ENCODE results near the gene AADACL3.
"Not testable (repeated sequence)": the region's sequence is repeated elsewhere in the genome, so short reads cannot be mapped to it uniquely, and the experiment has no call there.

The AADACL3 gene

DNA sequence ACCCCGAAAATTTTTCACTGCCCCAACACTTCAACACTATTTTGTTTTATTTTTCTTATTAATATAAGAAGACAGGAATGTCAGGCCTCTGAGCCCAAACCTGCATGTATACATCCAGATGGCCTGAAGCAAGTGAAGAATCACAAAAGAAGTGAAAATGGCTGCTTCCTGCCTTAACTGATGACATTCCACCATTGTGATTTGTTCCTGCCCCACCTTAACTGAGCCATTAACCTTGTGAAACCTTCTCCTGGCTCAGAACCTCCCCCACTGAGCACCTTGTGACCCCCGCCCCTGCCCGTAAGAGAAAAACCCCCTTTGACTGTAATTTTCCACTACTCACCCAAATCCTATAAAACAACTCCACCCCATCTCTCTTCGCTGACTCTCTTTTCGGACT is 2.3 kb upstream of the AADACL3 start:
- in situ Hi-C loops (cut with HindIII; ENCODE audit: low sequenced_read_pairs), result not testable (repeated sequence)

GRCh38 chr1:12714710-12715475 is 1.0 kb upstream of the AADACL3 start:
- in situ Hi-C loops (cut with HindIII; ENCODE audit: low sequenced_read_pairs), result no loop called here

DNA sequence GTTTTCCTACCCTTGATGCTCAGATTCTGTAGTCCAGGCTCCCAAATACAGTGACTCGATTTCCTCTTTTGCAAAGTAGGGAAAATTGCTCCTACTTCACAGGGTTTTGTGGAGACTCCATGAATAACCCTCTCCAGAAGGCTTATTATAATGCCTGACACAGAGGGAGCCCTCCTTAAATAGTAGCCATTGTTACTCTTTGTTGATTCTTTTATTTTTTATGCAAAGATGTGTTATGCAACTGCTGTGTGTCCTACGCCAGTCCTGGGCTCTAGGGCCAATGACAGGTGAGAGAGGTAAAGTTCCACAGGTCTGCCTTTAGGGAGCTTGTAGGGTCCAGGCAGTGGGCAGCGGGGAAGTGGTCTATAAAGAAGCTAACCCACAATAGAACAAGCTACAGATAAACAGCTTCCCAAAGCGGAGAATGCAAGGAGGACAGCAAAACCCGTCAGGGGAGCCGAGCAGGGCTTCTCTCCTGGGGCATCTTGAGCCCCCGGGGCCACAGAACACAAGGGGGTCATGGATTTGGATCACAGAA is 1.5 kb downstream of the AADACL3 start:
- in situ Hi-C loops (cut with HindIII; ENCODE audit: low sequenced_read_pairs), result no loop called here

GRCh38 chr1:12722626-12723025 is 6.7 kb downstream of the AADACL3 start:
- in situ Hi-C loops (cut with HindIII; ENCODE audit: low sequenced_read_pairs), result no loop called here

DNA sequence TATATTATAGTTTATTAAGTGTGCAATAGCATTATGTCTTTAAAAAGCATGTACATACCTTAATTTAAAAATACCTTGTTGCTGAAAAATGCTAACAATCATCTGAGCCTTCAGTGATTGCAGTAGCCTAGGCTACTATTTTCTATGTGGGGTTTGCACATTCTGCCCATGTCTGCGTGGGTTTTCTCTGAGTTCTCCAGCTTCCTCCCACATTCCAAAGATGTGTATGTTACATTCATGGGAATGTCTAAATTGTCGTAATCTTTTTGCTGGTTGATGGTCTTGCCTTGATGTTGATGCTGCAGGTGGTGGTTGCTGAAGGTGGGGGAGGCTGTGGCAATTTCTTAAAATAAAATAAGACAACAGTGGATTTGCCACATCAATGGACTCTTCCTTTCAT is 12.5 kb downstream of the AADACL3 start:
- in situ Hi-C loops (cut with HindIII; ENCODE audit: low sequenced_read_pairs), result no loop called here

GRCh38 chr1:12730156-12730555 is 14.2 kb downstream of the AADACL3 start:
- in situ Hi-C loops (cut with HindIII; ENCODE audit: low sequenced_read_pairs), result no loop called here

DNA sequence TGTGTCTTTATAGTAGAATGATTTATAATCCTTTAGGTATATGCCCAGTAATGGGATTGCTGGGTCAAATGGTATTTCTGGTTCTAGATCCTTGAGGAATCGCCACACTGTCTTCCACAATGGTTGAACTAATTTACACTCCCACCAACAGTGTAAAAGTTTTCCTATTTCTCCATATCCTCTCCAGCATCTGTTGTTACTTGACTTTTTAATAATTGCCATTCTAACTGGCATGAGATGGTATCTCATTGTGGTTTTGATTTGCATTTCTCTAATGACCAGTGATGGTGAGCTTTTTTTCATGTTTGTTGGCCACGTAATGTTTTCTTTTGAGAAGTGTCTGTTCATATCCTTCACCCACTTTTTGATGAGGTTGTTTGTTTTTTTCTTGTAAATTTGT is 15.2 kb downstream of the AADACL3 start:
- in situ Hi-C loops (cut with HindIII; ENCODE audit: low sequenced_read_pairs), result not testable (repeated sequence)

DNA sequence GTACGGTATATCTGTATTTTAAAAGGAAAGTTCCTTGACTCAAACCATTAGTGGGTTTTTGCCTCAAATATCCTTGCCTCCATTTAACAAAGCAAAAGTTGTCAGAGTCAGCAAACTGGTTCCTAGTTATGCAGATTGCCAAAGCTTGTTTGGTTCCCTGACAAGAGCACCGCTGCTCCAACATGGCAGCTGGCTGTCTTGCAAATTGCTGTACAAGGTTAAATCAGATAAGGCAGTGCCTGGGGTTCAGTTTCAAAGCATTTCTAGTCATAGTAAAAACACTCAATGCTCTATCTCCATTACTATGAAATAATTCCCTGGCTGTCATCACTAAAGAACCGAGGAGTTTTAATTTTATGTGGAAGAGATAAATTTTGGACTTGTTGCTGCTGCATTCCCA is 18.7 kb downstream of the AADACL3 start:
- in situ Hi-C loops (cut with HindIII; ENCODE audit: low sequenced_read_pairs), result no loop called here

DNA sequence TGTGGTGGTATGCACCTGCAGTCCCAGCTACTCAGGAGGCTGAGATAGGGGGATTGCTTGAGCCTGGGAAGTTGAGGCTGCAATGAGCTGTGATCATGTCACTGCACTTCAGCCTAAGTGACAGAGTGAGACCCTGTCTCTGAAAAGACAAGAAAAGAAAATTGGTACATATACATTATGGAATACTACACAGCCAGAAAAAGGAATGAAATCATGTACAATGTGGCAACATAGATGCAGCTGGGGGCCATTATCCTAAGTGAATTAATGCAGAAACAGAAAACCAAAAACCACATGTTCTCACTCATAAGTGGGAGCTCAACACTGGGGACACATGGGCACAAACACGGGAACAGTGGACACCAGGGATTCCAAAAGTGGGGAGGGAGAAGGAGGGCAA is 23.0 kb downstream of the AADACL3 start:
- in situ Hi-C loops (cut with HindIII; ENCODE audit: low sequenced_read_pairs), result no loop called here

GRCh38 chr1:12739613-12740012 is 23.7 kb downstream of the AADACL3 start:
- in situ Hi-C loops (cut with HindIII; ENCODE audit: low sequenced_read_pairs), result no loop called here

GRCh38 chr1:12741946-12742345 is 26.0 kb downstream of the AADACL3 start:
- in situ Hi-C loops (cut with HindIII; ENCODE audit: low sequenced_read_pairs), result no loop called here

- in situ Hi-C loops (cut with HindIII; ENCODE audit: low sequenced_read_pairs), result no loop called here
Observed at GRCh38 chr1:12745126-12745991, 29.4 kb downstream of the AADACL3 start.

GRCh38 chr1:12745992-12746323 is 30.0 kb downstream of the AADACL3 start, which contains the start of gene CFAP107:
Gene CFAP107 (plus strand): TSS chr1:12746200. CDS start chr1:12746431, 231 bp downstream.
- in situ Hi-C loops (cut with HindIII; ENCODE audit: low sequenced_read_pairs), result no loop called here

DNA sequence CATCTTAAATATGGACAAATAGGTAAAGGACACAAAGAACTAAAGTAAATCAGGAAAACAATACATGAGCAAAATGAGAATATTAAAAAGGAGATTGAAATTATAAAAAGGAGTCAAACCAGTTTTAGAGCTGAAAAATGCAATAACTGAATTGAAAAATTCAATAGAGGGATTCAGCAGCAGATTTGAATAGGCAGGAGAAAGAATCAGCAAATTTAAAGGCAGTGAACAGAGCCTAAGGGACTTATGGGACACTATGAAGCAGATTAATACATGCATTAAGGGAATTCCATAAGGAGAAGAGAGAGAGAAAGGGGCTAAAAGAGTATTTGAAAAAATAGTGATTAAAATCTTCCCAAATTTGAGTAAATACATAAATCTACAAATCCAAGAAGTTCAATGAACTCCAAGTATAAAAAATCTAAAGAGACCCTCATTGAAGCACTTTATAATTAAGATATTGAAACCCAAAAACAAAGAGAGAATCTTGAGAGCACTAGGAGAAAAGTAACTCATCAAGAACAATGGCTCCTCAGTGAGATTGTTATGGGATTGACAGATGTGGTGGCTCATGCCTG is 33.0 kb downstream of the AADACL3 start:
- in situ Hi-C loops (cut with HindIII; ENCODE audit: low sequenced_read_pairs), result no loop called here

DNA sequence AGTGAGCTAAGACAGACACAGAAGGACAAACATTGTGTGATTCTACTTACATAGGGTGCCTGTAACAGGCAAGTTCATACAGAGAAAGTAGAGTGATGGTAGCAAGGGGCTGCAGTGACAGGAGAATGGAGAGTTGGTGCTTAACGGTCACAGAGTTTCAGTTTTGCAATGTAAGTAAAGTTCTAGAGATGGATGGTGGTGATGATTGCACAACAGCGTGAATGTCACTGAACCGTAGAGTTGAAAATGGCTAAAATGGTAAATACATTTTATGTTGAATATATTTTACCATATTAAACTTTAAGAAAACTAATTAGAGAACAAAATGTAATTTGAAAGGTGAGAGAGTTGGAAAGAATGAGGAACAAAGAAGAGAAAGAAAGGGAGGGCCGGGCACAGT is 38.8 kb downstream of the AADACL3 start:
- in situ Hi-C loops (cut with HindIII; ENCODE audit: low sequenced_read_pairs), result no loop called here

- in situ Hi-C loops (cut with HindIII; ENCODE audit: low sequenced_read_pairs), result no loop called here
Observed at GRCh38 chr1:12756273-12756672, 40.4 kb downstream of the AADACL3 start.

DNA sequence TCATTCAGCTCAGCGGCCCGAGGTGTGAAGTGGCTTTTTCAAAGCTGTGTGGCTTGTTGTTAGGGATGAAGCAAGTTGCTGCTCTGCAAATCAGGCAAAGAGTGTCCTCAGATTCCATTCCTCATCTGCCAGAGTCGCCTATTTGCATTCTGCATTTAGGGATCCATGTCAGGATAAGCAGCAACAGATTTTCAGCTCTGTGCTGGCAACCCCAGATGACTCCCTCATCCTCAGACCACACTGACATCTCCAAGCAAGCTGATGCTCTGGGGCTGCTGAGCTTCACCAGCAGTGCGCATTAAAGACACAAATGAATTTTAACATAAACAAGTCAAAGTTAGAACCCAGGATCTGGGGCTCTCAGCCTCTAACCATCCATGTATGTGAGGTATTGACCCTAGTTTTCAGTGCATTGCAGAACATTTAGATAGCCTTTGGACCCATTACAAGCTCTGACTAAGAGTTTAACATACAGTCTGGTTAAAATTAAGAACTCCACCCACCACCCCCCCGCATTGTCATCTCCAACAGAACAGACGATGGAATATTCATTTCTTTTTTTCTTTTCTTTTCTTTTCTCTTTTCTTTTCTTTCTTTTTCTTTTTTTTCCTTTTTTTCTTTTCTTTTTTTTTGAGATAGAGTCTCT is 41.0 kb downstream of the AADACL3 start:
- in situ Hi-C loops (cut with HindIII; ENCODE audit: low sequenced_read_pairs), result no loop called here

DNA sequence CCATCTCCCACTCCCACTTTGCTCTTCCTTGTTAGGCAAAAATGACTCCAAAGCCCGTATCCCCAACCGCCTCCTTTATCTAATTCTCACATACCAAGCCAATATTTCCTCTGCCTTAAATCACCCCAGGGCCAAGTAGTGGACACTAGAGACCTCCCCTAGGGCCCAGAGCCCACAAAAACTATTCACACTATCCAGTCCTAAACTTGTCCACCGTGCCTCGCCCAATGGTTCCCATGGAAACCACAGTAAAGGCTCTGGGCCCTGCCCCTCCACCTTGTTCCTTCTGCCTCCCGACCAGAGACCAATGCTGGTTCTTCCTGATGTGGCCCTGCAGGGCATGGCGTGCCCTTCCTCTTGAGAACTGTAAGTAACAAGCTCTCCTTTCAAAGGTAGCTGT is 41.9 kb downstream of the AADACL3 start:
- in situ Hi-C loops (cut with HindIII; ENCODE audit: low sequenced_read_pairs), result no loop called here

GRCh38 chr1:12760256-12760795 is 44.4 kb downstream of the AADACL3 start:
- in situ Hi-C loops (cut with HindIII; ENCODE audit: low sequenced_read_pairs), result no loop called here

DNA sequence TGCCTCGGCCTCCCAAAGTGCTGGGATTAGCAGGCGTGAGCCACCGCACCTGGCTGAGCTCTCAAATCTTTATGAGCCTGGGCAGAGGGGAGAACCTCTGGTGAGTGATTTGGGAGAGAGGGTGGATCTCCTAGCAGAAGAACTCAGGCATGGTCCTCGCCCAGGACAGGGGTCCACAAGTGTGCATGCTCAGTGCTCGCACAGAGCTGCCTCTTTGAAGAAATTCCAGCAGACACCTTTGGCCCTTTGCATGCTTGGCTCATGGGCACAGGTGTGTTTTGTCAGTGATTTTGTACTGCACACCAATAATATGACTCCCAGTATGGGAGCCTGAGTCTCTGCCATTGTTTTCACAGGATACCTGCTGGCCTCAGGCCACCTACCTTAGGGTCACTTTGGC is 45.9 kb downstream of the AADACL3 start:
- in situ Hi-C loops (cut with HindIII; ENCODE audit: low sequenced_read_pairs), result no loop called here

- in situ Hi-C loops (cut with HindIII; ENCODE audit: low sequenced_read_pairs), result no loop called here
Observed at GRCh38 chr1:12762766-12763165, 46.9 kb downstream of the AADACL3 start.
